ENCODE measurements around the gene ADGRV1. TPM values are rescaled to one million over a fixed set of nuclear protein-coding genes. Genes with fewer than 3 reads are reported as not detected.

The ADGRV1 gene
- total RNA-seq, 4 donors from 2014 or later, result not detected

GRCh38 chr5:91128604-91129003 lies 570.0 kb downstream of the ADGRV1 start:
- no peak for TF ChIP-seq CTCF (IDR thresholded peaks at IDR 0.05; ENCODE audit: low read depth)

- TF ChIP-seq CTCF (IDR thresholded peaks at IDR 0.05; ENCODE audit: low read depth), result no peak
Measured at GRCh38 chr5:91129748-91130147, 571.2 kb downstream of the ADGRV1 start.

- TF ChIP-seq CTCF (IDR thresholded peaks at IDR 0.05; ENCODE audit: low read depth), result no peak
Measured at GRCh38 chr5:91130759-91131158, 572.2 kb downstream of the ADGRV1 start.

- TF ChIP-seq CTCF (IDR thresholded peaks at IDR 0.05; ENCODE audit: low read depth), result no peak
Measured at GRCh38 chr5:91132550-91132949, 574.0 kb downstream of the ADGRV1 start.

GRCh38 chr5:91133183-91133582 lies 574.6 kb downstream of the ADGRV1 start:
- TF ChIP-seq CTCF (IDR thresholded peaks at IDR 0.05; ENCODE audit: low read depth), result no peak

GRCh38 chr5:91135475-91136248 lies 577.1 kb downstream of the ADGRV1 start:
- TF ChIP-seq CTCF (IDR thresholded peaks at IDR 0.05; ENCODE audit: low read depth), result no peak

GRCh38 chr5:91136271-91136670 lies 577.7 kb downstream of the ADGRV1 start:
- TF ChIP-seq CTCF (IDR thresholded peaks at IDR 0.05; ENCODE audit: low read depth), result no peak
